22Rv1 (cell line): ENCODE data around the gene CAB39L.

ENCODE experiments used
- ZFX ChIP-seq: fragments of 450-650 bp; IDR thresholded peaks from 2 replicates; pipeline ENCODE4 v1.6.1; 2017; ENCODE audit warnings: antibody characterized with exemption, borderline replicate concordance
- TF ChIP-seq, protein P1 (sequence below): fragments of 450-650 bp; IDR thresholded peaks from 2 replicates; pipeline ENCODE4 v1.5.1; 2017; ENCODE audit warnings: mild to moderate bottlenecking

- TF ChIP-seq, protein P1, sequence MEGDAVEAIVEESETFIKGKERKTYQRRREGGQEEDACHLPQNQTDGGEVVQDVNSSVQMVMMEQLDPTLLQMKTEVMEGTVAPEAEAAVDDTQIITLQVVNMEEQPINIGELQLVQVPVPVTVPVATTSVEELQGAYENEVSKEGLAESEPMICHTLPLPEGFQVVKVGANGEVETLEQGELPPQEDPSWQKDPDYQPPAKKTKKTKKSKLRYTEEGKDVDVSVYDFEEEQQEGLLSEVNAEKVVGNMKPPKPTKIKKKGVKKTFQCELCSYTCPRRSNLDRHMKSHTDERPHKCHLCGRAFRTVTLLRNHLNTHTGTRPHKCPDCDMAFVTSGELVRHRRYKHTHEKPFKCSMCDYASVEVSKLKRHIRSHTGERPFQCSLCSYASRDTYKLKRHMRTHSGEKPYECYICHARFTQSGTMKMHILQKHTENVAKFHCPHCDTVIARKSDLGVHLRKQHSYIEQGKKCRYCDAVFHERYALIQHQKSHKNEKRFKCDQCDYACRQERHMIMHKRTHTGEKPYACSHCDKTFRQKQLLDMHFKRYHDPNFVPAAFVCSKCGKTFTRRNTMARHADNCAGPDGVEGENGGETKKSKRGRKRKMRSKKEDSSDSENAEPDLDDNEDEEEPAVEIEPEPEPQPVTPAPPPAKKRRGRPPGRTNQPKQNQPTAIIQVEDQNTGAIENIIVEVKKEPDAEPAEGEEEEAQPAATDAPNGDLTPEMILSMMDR = peak; percentile 12; the same call in 1 of the 2 replicates
- no peak for TF ChIP-seq ZFX
These were observed 22.5 kb downstream of the CAB39L start for GRCh38 chr13:49421391-49421790.
